ENCODE measurements around the gene CDK11A.
"Not testable (repeated sequence)": the region's sequence is repeated elsewhere in the genome, so short reads cannot be mapped to it uniquely, and the experiment has no call there.

CDK11A gene

DNA sequence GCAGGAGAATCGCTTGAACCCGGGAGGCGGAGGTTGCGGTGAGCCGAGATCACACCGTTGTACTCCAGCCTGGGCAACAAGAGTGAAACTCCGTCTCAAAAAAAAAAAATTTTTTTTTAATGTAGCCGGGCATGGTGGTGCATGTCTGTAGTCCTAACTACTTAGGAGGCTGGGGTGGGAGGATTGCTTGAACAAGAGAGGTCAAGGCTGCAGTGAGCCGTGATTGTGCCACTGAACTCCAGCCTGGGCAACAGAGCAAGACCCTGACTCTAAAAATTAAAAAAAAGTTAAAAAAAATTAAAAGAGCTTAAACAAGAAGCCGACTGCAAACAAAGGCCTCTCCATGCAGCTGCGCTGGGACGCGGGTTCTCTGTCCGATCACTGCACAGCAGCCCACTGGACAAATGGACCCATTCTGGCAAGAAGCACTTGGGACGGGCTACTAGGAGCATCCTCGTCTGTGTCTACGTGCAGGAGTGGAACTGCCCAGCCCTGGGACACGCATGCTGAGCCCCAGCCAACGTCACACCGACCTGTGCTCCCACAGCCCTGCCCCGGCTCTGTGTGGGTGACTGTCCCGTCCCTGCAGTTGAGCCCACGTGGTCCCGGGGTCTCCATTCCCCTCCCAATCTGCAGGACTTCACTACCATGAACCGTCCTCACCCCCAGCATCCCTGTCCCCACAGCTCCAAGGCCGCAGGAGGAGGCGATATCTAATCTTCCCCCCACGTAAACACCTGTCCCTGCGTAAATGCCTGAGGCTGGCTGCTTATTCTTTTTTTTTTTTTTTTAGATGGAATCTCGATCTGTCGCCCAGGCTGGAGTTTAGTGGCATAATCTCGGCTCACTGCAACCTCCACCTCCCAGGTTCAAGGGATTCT is 43.9 kb downstream of the CDK11A start:
- FAIRE-seq, result no peak

DNA sequence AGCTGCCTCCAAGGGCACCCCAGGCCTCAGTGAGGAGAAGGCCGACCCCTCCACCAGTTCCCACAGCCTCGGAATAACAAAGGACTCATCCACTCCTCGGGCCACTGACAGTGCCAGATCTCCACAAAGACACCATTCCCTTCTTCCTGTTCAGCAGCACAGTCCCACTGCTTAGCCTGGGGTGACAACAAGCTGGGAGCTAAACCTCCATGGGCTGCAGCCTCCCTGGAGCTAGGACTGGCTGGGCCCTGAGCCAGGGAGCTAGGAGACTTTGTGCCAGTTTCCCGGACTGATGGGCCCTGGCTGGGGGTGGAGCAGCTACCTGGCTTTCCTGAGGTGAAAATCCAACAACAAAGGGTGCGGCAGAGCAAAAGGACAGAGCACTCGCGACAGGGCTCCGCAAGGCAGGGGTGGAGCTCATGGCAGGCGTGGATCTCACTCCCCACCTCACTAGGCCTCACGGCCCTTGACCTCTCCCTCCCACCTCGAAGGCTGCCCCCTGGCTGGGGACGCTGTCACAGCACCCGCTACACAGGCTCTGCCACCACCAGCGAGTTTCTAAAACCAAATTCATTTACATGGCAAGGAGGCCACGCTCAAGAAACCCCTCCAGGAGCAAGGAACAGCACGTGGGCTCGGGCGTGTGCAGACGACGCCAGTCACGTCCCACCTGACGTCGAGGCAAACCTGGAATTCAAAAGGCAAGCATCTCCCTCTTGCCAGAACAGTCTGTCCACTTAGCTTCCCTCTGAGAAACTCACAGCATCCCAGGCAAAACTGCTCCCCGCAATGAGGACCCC is 45.4 kb downstream of the CDK11A start:
- no peak for FAIRE-seq

DNA sequence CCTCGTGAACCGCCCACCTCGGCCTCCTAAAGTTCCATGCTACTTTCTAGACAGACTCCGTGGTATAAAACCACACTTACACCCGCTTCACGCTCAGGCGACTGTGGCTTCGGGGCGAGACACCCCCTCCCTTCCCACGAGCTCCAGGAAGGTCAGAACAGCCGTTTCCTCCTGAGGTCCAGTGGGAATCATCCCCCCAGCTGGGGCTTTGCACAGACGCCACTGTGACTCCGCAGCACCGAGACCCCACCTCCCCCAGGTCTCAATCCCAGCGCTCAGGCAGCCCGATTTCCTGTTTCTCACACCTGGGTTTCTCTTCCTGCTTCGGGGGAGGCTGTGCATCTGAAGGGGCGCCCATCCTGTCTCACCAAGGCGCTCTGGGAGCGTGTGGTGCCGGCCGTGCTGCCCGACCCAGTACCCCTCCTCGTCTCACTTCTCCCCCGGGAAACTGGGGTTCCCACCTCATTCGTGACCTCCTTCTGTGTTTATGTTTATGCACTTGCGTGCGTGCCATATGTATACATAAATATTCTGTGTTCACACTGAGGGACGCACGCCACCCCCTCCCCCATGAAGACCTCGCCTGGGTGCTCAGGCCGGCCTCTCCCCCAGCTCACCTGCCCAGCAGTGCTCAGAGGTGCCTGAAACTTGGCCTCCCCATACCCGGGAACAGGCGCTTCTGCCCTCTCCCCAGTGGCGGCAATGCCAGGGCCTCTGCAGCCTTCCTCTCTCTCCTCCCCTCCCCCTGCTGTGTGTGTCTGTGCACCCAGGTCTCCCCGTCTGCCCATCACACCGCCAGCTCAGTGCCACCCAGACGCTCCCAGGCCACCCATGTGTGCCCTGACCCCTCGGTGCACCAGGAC is 46.2 kb downstream of the CDK11A start:
- FAIRE-seq, result no peak

DNA sequence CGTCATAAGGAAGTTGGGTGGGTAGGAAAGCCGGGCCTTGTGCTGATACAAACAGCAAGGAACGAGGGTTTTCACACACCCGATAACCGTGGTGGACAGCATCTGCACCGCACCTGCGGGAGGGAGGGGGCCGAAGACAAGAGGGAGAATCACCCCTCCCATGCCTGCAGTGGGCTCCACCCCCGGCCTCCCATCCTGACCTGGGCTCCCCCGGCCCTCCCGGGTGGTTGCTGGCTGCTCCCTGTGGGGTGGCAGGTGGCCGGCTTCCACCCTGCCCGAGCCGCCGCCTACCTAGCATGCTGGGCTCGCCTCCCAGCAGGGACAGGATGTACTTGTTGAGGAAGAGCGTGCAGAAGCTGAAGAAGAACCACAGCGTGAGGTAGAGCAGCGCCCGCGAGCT is 48.1 kb downstream of the CDK11A start:
- FAIRE-seq, result not testable (repeated sequence)

DNA sequence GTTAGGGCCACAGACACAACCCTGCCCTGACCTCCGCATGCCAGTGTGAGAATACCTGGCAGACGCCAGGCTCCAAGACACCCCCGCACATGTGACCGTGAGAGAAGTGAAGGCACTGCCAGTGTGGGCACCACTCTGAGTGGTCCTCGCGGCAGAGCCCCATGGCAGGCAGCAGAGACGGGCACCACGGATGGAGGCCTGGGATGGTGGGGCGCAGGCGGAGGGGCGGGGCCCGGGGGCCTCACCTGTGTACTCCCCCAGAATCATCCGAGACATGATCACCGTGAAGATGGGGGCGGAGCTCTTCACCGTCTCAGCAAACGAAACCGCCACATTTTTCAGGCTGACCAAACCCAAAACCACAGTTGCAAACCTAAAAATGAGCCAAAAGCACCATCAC is 48.9 kb downstream of the CDK11A start:
- FAIRE-seq, result not testable (repeated sequence)

DNA sequence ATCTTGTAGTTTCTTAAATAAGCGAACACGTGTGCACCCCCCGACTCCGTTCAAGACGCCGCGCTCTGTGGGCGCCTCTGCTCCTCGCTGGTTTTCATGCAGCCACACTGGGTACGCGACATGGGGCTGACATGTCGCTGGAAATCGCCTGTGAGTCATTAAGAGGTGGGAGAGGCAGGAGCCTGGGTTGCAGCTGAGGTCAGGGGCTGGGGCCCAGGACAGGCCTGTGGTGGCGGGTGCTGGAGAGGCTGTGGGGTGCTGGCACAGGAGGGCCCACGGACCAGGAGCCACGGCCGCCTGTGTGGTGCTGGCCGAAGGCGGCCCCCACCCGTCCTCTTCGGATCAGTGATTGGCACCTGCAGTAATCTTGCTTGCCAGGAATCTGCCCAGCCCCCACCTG is 49.4 kb downstream of the CDK11A start:
- not testable (repeated sequence) for FAIRE-seq

DNA sequence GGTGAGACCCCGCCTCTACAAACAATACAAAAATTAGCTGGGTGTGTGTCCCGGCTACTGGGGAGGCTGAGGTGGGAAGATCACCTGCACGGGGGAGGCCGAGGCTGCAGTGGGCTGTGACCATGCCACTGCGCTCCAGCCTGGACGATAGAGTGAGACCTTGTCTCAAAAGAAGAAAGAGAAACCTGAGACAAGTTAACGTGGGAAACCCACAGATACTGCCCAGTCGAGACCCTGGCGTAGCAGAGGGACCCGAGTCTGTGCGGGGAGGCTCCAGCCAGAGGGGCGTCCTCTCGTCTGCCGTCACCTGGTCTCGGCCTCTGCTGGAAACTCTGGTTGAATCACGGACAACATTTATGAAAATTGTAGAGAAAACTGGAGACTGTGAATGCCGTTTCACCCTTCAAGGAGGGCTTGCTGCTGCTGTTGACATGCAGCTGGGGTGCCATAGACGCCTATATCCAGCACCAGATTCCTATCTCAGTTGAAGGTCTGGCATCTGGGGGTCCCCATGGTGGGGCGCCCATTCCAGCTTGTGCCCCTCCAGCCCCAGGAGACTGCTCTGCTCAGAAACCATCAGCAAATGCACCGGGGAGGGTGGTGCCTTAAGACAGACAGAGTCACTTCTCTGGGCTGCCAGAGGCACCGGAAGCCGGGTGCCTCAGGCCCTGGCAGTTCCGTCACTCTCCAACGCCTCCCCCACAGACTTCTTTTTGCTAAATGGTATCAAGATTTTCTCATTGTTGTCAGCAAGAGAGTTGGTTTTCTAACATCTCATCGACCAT is 51.8 kb downstream of the CDK11A start:
- FAIRE-seq, result no peak

DNA sequence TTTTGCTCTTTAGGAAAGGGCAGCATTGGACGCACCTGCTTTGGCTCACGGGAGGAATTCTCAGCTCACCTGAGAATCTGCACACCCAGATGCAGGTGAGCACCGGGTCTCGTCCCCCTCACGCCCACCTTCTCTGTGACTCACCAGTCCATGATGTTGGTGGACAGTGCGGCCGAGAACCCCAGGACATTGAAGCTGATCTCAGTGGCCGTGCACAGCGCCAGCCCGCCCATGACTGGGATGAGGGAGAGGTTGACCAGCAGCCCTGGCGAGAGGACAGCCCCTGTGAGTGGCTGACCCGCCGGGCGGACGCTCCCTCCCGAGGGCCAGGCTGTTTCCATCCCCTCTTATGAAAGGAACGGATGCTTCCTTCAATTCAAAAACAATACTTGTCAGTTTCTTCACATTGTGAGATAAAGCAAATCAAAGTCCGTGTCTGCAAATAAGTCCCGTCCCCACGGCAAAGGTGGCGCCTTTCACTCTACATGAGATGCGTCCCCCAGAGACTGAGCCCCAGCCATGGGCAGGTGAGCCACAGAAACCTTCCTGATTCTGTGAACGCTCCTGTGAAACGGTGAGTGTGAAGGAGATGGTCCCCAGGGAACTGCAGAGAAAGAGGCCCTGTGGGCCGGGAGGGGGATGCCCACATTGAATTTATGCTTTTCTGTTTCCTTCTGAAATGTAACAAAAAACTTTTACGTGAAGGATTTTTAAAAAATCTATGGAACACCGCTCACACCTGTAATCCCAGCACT is 52.6 kb downstream of the CDK11A start:
- no peak for FAIRE-seq

DNA sequence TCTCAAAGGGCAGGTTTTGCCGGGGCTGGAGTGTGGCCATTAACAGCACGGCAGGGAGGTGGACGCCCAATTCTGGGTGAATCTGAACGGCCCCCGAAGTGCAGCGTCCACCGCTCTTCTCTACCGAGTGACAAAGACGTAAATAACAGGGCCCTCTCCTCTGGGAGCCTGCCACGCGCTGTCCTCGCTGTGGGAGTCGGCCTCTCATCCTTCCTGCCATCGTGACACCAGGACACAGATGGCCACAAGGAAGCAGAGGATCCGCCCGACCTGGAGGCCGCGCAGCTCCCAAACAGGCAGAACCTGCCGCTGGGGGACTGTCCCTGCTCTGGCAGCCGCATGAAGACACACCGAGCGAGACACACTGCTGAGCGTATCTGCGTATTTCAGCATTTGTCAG is 53.3 kb downstream of the CDK11A start:
- FAIRE-seq, result no peak

DNA sequence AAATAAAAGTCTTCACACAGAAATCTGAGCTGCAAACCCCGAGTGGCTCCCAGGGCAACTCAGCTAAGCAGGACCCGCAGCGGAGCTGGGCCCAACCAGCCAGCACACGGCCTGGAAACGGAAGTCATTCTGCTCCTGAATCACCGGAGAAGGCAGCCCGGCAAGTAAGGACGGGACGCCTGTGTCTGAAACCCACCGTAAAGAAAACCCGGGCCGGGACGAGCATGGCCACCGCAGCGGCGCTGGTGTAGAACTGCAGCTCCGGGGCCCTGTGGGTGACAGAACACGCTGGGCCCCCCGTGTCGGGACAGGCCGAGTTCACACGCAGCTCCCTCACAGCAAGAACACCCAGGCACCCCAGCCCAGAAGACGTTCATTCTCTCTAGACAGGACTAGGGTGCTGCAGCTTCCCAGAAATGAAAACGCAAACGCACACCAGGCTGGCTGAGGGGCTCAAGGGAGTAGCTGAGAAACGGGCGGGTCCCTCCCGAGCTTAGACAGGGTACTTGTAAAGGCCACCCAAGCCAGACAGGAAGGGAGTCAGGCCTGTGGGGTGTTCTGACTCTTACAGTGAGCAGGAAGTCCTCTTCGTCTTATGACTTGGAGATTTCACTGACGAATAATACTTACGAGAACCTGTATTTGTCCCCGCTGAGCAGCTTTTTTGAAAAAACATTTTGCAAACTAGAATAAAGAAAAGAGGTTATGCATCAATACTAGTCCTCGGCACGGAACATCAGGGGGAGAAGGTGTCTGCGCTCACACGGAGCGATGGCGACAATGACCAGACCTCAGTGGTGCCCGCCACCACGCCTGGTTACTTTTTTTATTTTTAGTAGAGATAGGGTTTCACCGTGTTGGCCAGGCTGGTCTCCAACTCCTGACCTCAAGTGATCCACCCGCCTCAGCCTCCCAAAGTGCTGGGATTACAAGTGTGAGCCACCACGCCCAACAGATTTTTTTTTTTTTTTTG is 54.4 kb downstream of the CDK11A start:
- no peak for FAIRE-seq

DNA sequence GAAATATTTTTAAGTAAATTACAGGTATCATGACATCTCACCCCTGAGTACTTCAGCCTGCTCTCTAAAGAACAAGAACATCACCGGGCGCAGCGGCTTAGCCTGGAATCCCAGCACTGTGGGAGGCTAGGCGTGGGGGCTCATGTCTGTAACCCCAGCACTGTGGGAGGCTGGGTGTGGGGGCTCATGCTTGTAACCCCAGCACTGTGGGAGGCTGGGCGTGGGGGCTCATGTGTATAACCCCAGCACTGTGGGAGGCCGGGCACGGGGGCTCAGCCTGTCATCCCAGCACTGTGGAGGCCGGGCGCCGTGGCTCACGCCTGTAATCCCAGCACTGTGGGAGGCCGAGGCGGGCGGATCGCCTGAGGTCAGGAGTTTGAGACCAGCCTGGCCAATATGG is 57.6 kb downstream of the CDK11A start:
- no peak for FAIRE-seq

DNA sequence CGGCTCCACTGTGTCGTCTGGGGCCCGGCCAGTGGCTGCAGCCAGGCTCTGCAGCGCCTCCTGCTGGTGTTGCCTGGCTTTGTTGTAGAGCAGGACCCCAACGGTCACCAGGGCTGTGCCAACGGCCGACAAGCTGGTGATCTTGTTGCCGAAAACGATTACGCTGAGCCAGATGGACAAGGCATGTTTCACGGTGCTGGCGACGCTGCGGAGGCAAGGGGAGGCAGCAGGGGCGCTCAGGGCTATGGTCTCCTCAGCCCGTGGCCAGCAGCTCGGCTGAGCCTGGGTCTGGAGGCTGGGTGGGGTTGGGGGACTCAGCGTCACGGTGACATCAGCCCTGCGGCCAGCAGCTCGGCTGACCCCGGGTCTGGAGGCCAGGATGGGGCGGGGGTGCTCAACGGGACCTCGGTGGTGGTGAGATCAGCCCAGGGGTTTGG is 58.3 kb downstream of the CDK11A start:
- no peak for FAIRE-seq

DNA sequence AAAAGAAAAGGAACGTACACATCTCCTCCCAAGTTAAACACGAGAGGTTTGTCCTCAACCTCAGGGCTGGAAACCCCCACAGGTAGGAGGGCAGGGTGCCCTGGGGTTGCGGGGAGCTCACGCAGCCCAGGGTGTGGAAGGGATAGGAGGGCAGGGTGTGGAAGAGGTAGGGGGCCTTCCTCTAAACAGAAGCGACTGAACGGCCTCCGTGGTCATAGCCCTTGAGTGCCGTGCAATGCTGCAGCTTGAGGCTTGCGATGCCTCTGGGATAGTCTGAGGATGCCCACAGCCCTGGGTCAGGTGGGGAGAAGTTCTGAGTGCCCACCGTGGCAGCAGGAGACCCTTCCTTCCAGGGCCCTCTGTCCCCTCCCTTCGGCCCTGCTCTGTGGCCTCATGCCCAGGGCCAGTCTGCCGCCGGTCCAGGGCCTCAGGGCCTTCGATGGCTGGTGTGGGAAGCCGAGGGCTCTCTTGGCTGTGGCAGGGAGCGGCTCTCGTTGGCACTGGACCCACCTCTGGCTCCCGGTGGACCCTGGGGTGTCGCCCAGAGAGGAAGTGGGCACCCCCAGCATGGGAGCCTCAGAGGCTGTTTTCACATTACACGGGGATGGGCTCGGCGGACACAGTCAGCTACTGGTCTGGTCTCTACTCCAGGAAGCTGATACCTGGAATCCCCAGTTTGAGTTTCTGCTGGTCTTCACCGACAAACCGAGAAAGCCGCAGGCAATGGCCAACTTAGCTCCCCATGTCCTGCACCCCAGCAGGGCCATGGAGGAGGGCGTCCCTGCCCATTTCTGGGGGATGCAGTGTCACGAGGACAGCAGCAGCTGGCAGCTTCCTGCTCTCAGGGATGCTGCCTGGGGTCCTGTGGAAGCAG is 59.0 kb downstream of the CDK11A start:
- FAIRE-seq, result no peak

DNA sequence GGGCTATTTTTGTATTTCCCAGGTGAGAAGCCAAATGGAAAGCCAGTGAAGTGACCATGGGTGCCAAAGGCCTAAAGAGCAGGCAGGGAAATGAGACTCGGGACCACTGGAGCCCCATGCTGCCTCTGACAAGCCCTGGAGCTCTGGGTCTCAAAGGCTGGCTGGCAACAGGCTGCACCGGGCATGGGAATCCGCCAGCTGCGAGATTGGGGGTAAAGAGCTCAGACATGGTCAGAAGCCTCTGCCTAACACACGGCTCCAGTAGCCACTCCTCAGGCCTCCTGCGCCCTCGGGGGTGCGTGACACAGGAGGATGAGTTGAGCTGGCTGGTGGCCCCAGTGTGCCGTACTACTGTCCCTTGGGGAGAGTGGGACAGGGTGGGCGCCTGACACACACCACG is 59.8 kb downstream of the CDK11A start:
- FAIRE-seq, result not testable (repeated sequence)

DNA sequence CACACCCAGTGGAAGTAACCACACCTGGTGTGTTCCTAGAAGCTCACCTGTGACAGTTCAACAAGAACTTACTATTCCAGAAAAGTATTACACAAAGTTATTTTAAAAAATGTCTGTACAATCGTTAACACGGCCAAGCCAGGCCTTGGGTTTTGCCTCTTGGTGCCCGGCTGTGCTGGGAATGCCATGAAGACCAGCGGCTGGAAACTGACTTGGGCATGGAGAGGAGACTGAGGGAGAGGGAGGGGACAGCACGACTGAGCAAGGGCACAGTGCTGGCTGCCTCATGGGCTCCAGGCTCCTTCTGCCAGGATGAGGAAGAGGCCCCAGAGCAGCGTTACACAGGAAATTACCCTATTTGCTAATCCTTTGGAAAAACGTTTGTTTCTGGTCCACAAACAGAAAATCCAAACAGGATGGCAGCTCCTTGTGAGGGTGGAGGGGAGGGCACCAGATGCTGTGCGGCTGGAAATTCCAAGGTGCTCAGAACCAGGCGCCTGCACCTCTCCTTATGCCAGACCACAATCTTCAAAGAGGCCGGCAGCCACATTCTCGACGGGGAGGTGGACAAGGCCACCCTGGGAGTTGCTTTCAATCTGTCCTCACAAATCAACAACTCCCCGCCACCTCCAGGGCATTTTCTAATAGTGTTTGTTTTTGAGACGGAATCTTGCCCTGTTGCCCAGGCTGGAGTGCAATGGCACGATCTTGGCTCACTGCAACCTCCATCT is 61.2 kb downstream of the CDK11A start:
- not testable (repeated sequence) for FAIRE-seq

DNA sequence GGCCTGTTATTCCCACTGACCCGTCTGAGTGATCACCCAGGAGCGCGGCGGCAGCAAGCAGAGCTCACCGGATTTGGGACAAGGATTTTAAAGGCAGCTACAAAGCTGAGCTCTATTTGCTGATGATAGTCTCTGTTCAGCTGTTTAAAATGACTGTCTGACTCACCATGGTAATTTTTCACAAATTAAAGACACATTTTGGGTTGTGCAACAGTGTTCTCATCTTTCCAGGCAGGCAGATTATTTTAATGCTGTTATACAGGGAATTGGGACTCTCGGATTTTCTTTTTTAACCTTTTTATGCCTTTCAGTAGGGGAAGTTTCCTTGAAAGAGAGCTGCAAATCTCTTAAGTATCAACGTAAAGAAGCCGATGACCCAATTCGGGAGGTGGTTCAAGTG is 61.8 kb downstream of the CDK11A start:
- FAIRE-seq, result not testable (repeated sequence)

DNA sequence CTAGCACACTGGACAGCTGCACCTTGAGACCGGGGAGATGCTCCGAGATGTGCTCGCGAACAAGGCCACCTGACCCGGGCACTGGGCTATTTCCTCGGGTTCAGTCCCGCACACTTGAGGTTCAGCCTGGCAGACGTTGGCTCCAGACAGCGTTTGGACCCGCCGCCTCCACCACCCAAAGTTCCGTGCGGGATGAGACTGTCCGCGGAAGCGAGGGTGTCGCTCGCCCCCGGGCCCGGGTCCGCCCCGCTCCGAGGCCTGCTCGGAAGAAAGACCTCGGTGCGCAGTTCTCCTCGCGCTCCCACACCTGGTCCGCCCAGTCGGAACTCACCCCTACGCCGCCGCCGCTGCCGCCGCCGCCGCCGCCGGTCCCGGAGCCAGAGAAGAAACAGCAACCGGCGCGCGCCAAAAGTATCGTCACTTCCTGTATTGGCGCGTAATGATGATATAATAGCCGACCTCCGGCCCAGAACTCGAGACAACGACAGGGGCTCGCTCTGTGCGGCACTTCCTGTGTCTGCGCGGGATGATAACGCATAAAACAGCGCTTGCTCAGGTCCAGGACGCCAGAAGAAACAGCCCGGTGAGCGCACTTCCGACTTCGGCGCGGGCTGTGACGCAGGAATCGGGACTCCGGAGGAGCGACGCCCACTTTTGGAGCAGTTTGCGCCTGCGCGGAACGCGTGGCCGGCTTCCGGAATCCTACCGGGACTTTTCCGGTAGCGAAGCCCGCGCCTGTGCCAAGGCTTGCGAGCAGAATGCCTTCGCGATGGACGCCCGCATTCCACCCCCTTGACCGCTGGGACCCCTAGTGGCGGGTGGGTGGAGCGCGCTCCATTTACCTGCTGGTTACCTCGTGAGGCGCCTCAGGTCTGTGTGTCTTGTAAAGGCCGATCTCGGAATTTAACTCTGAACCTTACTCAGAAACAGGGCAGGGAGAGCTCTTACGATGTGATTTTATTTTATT is 65.3 kb downstream of the CDK11A start, which contains the start of gene CDK11B:
CDK11B (minus strand) TSS at position 422 of the 967 bp plus-strand sequence. CDS start 1,519 bp downstream, outside the sequence.
- FAIRE-seq, result peak; percentile 76

Measured in TTC549 (cell line).